Erythroblast (primary cell): ENCODE results near the gene CDHR3.

Source experiments
- DNase-seq, 2 experiments: peaks; one replicate each; lab custom pipeline; 2025; lab: John Stamatoyannopoulos, UW
- GATA1 ChIP-seq: IDR thresholded peaks from 2 replicates; pipeline ENCODE4 v1.6.1; 2011; ENCODE audit warnings: low read depth, mild to moderate bottlenecking, control low read depth, low read length, moderate library complexity
- POLR2A ChIP-seq: IDR thresholded peaks from 2 replicates; pipeline ENCODE4 v1.6.1; 2011; ENCODE audit warnings: mild to moderate bottlenecking, low read length

The CDHR3 gene

GRCh38 chr7:105963038-105963667 lies at the start of gene CDHR3:
Gene CDHR3 (plus strand): TSS chr7:105963264. CDS start chr7:105963319, 55 bp downstream.
- TF ChIP-seq GATA1 (no peak), POLR2A (no peak)
- DNase-seq = no peak

GRCh38 chr7:105913947-105914346 lies 49.1 kb upstream of the CDHR3 start:
- TF ChIP-seq POLR2A = no peak
- no peak for TF ChIP-seq GATA1
- no peak for DNase-seq

- DNase-seq = no peak
- TF ChIP-seq POLR2A (no peak), GATA1 (no peak)
Measured at GRCh38 chr7:105916603-105917002, 46.5 kb upstream of the CDHR3 start.

GRCh38 chr7:105917659-105918058 lies 45.4 kb upstream of the CDHR3 start:
- no peak for DNase-seq
- TF ChIP-seq GATA1 (no peak), POLR2A (no peak)

- no peak for DNase-seq
- TF ChIP-seq GATA1 (no peak), POLR2A (no peak)
Measured at GRCh38 chr7:105920766-105921165, 42.3 kb upstream of the CDHR3 start.

GRCh38 chr7:105924945-105925344 lies 38.1 kb upstream of the CDHR3 start:
- TF ChIP-seq POLR2A (no peak), GATA1 (no peak)
- no peak for DNase-seq

- no peak for TF ChIP-seq POLR2A
- TF ChIP-seq GATA1 = no peak
- no peak for DNase-seq
Measured at GRCh38 chr7:105926131-105926530, 36.9 kb upstream of the CDHR3 start.

GRCh38 chr7:105931179-105931578 lies 31.9 kb upstream of the CDHR3 start:
- no peak for TF ChIP-seq POLR2A
- TF ChIP-seq GATA1 = no peak
- DNase-seq = no peak

GRCh38 chr7:105932835-105933477 lies 30.1 kb upstream of the CDHR3 start:
- TF ChIP-seq GATA1 (no peak), POLR2A (no peak)
- no peak for DNase-seq

- TF ChIP-seq GATA1 (no peak), POLR2A (no peak)
- peak; percentile 33 to 40 for DNase-seq
Measured at GRCh38 chr7:105934572-105935185, 28.4 kb upstream of the CDHR3 start.

GRCh38 chr7:105935250-105935649 lies 27.8 kb upstream of the CDHR3 start:
- TF ChIP-seq POLR2A (no peak), GATA1 (no peak)
- DNase-seq = peak in 1 of 2 experiments; percentile 9

GRCh38 chr7:105937411-105937810 lies 25.7 kb upstream of the CDHR3 start:
- TF ChIP-seq GATA1 = no peak
- no peak for TF ChIP-seq POLR2A
- DNase-seq = no peak

- no peak for TF ChIP-seq POLR2A
- no peak for TF ChIP-seq GATA1
- DNase-seq = no peak
Measured at GRCh38 chr7:105940109-105940508, 23.0 kb upstream of the CDHR3 start.

- DNase-seq = no peak
- TF ChIP-seq POLR2A (no peak), GATA1 (no peak)
Measured at GRCh38 chr7:105941596-105941995, 21.5 kb upstream of the CDHR3 start.
